Measurements from ENCODE around the gene DCAF7. TPM values are rescaled to one million over a fixed set of nuclear protein-coding genes. Genes with fewer than 3 reads are reported as not detected.

DCAF7 gene
- total RNA-seq, 1 experiment from 2014 or later = 58.9 TPM

GRCh38 chr17:63526861-63527260 lies 23.4 kb upstream of the DCAF7 start:
- CTCF ChIA-PET = interaction anchor here (1.0 kb wide), 1 partner anchor 101 kb away, joined by 4 read pairs; no protein-coding TSS in a partner anchor
- no peak for TF ChIP-seq CTCF (IDR thresholded peaks at IDR 0.05; ENCODE audit: unreplicated experiment)
- intact Hi-C loops (cut with micrococcal nuclease; ENCODE audit: unreplicated experiment) = no loop called here
- H3K9me3 Mint-ChIP-seq (ENCODE audit: low read depth, unreplicated experiment) = no peaks in the 10 kb centered on the region
- no TSS peak for BruUV-seq (replicated peaks)
- H3K27ac Mint-ChIP-seq (ENCODE audit: unreplicated experiment) = no peak overlapping the region
- no peaks in the 10 kb centered on the region for H3K4me1 Mint-ChIP-seq (ENCODE audit: low read depth, unreplicated experiment)
- DNase-seq = no peak
- H3K4me3 Mint-ChIP-seq (ENCODE audit: low read depth, unreplicated experiment) = no peak overlapping the region
- H3K36me3 Mint-ChIP-seq (ENCODE audit: insufficient read depth, unreplicated experiment) = peaks cover 7% of the 10 kb centered on the region
- peaks cover 51% of the 10 kb centered on the region for H3K27me3 Mint-ChIP-seq (ENCODE audit: unreplicated experiment)

- no TSS peak for BruUV-seq (replicated peaks)
- peaks cover 48% of the 10 kb centered on the region for H3K27me3 Mint-ChIP-seq (ENCODE audit: unreplicated experiment)
- no peak for TF ChIP-seq CTCF (IDR thresholded peaks at IDR 0.05; ENCODE audit: unreplicated experiment)
- CTCF ChIA-PET = no interaction called here
- no peaks in the 10 kb centered on the region for H3K9me3 Mint-ChIP-seq (ENCODE audit: low read depth, unreplicated experiment)
- no peak overlapping the region for H3K27ac Mint-ChIP-seq (ENCODE audit: unreplicated experiment)
- no peak for DNase-seq
- no peaks in the 10 kb centered on the region for H3K4me1 Mint-ChIP-seq (ENCODE audit: low read depth, unreplicated experiment)
- H3K4me3 Mint-ChIP-seq (ENCODE audit: low read depth, unreplicated experiment) = no peak overlapping the region
- intact Hi-C loops (cut with micrococcal nuclease; ENCODE audit: unreplicated experiment) = no loop called here
- peaks cover 7% of the 10 kb centered on the region for H3K36me3 Mint-ChIP-seq (ENCODE audit: insufficient read depth, unreplicated experiment)
Measured at GRCh38 chr17:63528183-63528582, 22.1 kb upstream of the DCAF7 start.

- BruUV-seq (replicated peaks) = no TSS peak
- no peak overlapping the region for H3K27ac Mint-ChIP-seq (ENCODE audit: unreplicated experiment)
- no peaks in the 10 kb centered on the region for H3K9me3 Mint-ChIP-seq (ENCODE audit: low read depth, unreplicated experiment)
- no peak for DNase-seq
- peaks cover 40% of the 10 kb centered on the region for H3K27me3 Mint-ChIP-seq (ENCODE audit: unreplicated experiment)
- TF ChIP-seq CTCF (IDR thresholded peaks at IDR 0.05; ENCODE audit: unreplicated experiment) = no peak
- intact Hi-C loops (cut with micrococcal nuclease; ENCODE audit: unreplicated experiment) = no loop called here
- H3K36me3 Mint-ChIP-seq (ENCODE audit: insufficient read depth, unreplicated experiment) = no peaks in the 10 kb centered on the region
- no peak overlapping the region for H3K4me3 Mint-ChIP-seq (ENCODE audit: low read depth, unreplicated experiment)
- H3K4me1 Mint-ChIP-seq (ENCODE audit: low read depth, unreplicated experiment) = no peaks in the 10 kb centered on the region
- CTCF ChIA-PET = no interaction called here
Measured at GRCh38 chr17:63529711-63530556, 20.3 kb upstream of the DCAF7 start.

- Mint-ChIP-seq H3K4me1 (ENCODE audit: low read depth, unreplicated experiment) (no peaks in the 10 kb centered on the region), H3K27ac (ENCODE audit: unreplicated experiment) (no peak overlapping the region), H3K4me3 (ENCODE audit: low read depth, unreplicated experiment) (no peak overlapping the region), H3K36me3 (ENCODE audit: insufficient read depth, unreplicated experiment) (no peaks in the 10 kb centered on the region), H3K27me3 (ENCODE audit: unreplicated experiment) (peaks cover 40% of the 10 kb centered on the region), H3K9me3 (ENCODE audit: low read depth, unreplicated experiment) (no peaks in the 10 kb centered on the region)
- CTCF ChIA-PET = interaction anchor here (0.8 kb wide), 1 partner anchor 13 kb away, joined by 5 read pairs; no protein-coding TSS in a partner anchor
- no peak for DNase-seq
- BruUV-seq (replicated peaks) = no TSS peak
- TF ChIP-seq CTCF (IDR thresholded peaks at IDR 0.05; ENCODE audit: unreplicated experiment) = no peak
- intact Hi-C loops (cut with micrococcal nuclease; ENCODE audit: unreplicated experiment) = no loop called here
Measured at GRCh38 chr17:63530557-63531021, 19.7 kb upstream of the DCAF7 start.
